ENCODE results near the gene COASY.
A peak's percentile ranks its signal among the peaks of the same experiment; 100 is the strongest.
"Not testable (repeated sequence)": the region's sequence is repeated elsewhere in the genome, so short reads cannot be mapped to it uniquely, and the experiment has no call there.

The COASY gene

DNA sequence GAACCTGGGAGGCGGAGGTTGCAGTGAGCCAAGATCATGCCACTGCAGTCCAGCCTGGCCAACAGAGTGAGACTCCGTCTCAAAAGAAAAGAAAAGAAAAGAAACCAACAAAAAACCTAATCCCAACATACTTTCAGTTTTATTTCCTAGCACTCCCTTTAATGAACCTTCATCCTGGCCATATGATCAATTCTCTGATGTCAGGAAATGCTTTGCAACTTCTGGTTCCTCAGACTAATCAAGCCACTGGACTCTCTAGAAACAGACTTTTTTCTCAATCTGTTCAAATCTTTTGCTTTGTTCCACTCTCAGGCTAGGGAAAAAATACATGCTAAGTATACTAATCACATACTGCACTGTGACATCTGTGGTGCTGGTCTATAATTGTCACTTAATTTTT, 28.9 kb downstream of the COASY start:
- H3K27me3 ChIP-seq (ENCODE audit: control insufficient read depth, insufficient read depth, low read length, poor library complexity, severe bottlenecking), result no peaks in the 10 kb centered on the region
- 94 to 100% methylated on average over 2 of the region's 2 CpGs for WGBS, 2 experiments
- no peaks in the 10 kb centered on the region for H3K4me1 ChIP-seq (ENCODE audit: control insufficient read depth, insufficient read depth, low read length)
- H3K9me3 ChIP-seq (ENCODE audit: control insufficient read depth, low read length), result no peaks in the 10 kb centered on the region
- H3K36me3 ChIP-seq (ENCODE audit: control insufficient read depth, insufficient read depth, low read length), result peaks cover 12% of the 10 kb centered on the region
- H3K27ac ChIP-seq (ENCODE audit: insufficient read depth, low read depth, low read length, poor library complexity, severe bottlenecking), result no peak overlapping the region
- no peak overlapping the region for H3K4me3 ChIP-seq (ENCODE audit: insufficient read depth, low read depth, low read length)

DNA sequence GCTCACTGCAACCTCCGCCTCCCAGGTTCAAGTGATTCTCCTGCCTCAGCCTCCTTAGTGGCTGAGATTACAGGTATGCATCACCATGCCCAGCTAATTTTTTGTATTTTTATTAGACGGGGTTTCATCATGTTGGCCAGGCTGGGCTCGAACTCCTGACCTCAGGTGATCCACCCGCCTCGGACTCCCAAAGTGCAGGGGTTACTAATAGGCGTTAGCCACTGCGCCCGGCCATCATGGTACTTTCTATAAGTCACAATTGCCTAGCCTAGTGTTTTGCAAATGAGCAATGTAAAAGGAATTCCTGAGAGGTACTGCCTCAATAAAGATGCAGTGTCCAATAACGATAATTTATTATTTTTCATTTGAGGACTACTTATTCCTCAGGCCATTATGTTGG, 29.5 kb downstream of the COASY start:
- H3K36me3 ChIP-seq (ENCODE audit: control insufficient read depth, insufficient read depth, low read length), result peaks cover 7% of the 10 kb centered on the region
- no peaks in the 10 kb centered on the region for H3K4me1 ChIP-seq (ENCODE audit: control insufficient read depth, insufficient read depth, low read length)
- no peaks in the 10 kb centered on the region for H3K9me3 ChIP-seq (ENCODE audit: control insufficient read depth, low read length)
- no peak overlapping the region for H3K27ac ChIP-seq (ENCODE audit: insufficient read depth, low read depth, low read length, poor library complexity, severe bottlenecking)
- H3K4me3 ChIP-seq (ENCODE audit: insufficient read depth, low read depth, low read length), result no peak overlapping the region
- H3K27me3 ChIP-seq (ENCODE audit: control insufficient read depth, insufficient read depth, low read length, poor library complexity, severe bottlenecking), result no peaks in the 10 kb centered on the region
- WGBS, 2 experiments, result 93 to 95% methylated on average over 9 of the region's 9 CpGs

DNA sequence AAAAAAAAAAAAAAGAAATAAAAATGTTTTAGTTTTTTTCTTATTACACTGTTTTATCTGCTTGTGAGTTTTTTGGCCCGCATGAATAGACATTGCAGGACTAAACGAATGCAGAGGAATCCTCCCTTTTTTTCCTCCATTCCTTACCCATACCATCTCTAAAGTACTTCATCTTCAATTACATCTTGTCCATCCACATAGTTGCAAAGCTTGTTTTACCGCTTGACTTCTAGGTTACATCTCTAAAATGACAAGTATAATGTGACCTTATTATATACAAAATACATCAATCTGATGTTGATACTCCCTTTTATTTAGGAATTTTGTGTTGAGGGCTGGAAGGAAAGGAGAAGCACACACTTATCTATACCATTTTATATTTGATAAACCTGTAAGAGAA, 34.4 kb downstream of the COASY start:
- no peak overlapping the region for H3K4me3 ChIP-seq (ENCODE audit: insufficient read depth, low read depth, low read length)
- H3K36me3 ChIP-seq (ENCODE audit: control insufficient read depth, insufficient read depth, low read length), result no peaks in the 10 kb centered on the region
- no peaks in the 10 kb centered on the region for H3K4me1 ChIP-seq (ENCODE audit: control insufficient read depth, insufficient read depth, low read length)
- H3K9me3 ChIP-seq (ENCODE audit: control insufficient read depth, low read length), result no peaks in the 10 kb centered on the region
- WGBS, 2 experiments, result 90 to 98% methylated on average over 2 of the region's 3 CpGs
- no peaks in the 10 kb centered on the region for H3K27me3 ChIP-seq (ENCODE audit: control insufficient read depth, insufficient read depth, low read length, poor library complexity, severe bottlenecking)
- no peak overlapping the region for H3K27ac ChIP-seq (ENCODE audit: insufficient read depth, low read depth, low read length, poor library complexity, severe bottlenecking)

DNA sequence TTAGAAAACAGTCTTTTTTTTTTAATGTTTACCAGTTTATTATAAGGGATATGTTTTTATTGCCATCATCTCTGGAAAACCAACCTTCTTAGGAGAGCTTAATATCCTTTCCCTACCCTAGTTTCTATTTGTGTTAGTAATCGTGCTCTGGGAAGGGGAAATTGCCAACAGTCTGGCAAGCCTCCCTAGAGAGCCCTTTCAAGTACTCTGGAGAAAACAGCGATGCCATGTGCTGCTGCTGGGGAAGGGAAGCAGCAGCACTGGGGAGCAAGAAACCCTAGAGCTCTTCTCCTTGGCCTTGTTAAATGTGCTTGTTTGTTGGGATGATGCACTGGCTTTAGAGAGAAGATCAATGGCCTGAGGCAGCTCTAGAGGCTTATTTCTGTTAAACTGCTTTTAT, 37.0 kb downstream of the COASY start:
- Histone ChIP-seq H3K27ac (ENCODE audit: insufficient read depth, low read depth, low read length, poor library complexity, severe bottlenecking) (no peak overlapping the region), H3K27me3 (ENCODE audit: control insufficient read depth, insufficient read depth, low read length, poor library complexity, severe bottlenecking) (no peaks in the 10 kb centered on the region), H3K9me3 (ENCODE audit: control insufficient read depth, low read length) (no peaks in the 10 kb centered on the region), H3K36me3 (ENCODE audit: control insufficient read depth, insufficient read depth, low read length) (no peaks in the 10 kb centered on the region), H3K4me1 (ENCODE audit: control insufficient read depth, insufficient read depth, low read length) (no peaks in the 10 kb centered on the region), H3K4me3 (ENCODE audit: insufficient read depth, low read depth, low read length) (no peak overlapping the region)
- WGBS, 2 experiments, result 96 to 97% methylated on average over 2 of the region's 2 CpGs

DNA sequence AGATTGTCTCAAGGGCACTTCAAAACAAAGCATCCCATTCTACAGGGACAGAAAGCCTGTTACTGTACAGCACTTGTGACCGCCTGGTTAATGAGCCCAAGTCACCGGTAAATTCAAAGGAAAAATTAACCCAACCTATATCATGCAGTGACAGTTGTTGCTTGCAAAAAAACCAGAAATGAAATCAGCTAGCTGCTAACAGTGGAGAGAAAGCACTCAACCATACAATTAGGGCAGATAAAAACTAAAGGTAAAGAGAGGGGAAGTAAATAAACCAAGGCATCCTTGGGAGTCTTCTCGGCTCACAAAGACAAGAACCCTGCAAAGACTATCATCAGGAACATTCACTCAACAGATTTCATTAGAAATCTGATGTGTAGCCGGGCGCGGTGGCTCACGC, 41.4 kb downstream of the COASY start:
- Histone ChIP-seq H3K27ac (ENCODE audit: insufficient read depth, low read depth, low read length, poor library complexity, severe bottlenecking) (no peak overlapping the region), H3K27me3 (ENCODE audit: control insufficient read depth, insufficient read depth, low read length, poor library complexity, severe bottlenecking) (no peaks in the 10 kb centered on the region), H3K9me3 (ENCODE audit: control insufficient read depth, low read length) (no peaks in the 10 kb centered on the region), H3K4me3 (ENCODE audit: insufficient read depth, low read depth, low read length) (no peak overlapping the region), H3K4me1 (ENCODE audit: control insufficient read depth, insufficient read depth, low read length) (peaks cover 3% of the 10 kb centered on the region), H3K36me3 (ENCODE audit: control insufficient read depth, insufficient read depth, low read length) (no peaks in the 10 kb centered on the region)
- 90 to 96% methylated on average over 7 of the region's 7 CpGs for WGBS, 2 experiments

DNA sequence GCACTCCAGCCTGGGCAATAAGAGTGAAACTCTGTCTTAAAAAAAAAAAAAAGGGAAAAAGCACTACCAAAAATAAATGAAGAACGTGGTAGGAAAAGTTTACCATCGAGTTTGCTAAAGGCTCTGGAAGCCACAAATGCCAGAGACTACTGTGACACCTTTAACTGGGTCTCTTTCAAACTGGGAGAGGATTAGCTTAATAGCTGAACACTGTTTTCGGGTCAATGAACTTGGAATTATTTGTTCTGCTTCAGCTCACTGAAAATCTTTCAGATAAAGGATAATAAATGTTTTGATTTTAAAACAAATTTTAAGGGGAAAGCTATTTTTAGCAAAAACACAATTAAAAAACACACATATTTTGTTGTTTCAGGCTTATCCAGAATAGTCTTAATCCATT, 45.8 kb downstream of the COASY start:
- Histone ChIP-seq H3K9me3 (ENCODE audit: control insufficient read depth, low read length) (no peaks in the 10 kb centered on the region), H3K4me3 (ENCODE audit: insufficient read depth, low read depth, low read length) (peak overlapping the region; percentile 74), H3K27me3 (ENCODE audit: control insufficient read depth, insufficient read depth, low read length, poor library complexity, severe bottlenecking) (no peaks in the 10 kb centered on the region), H3K36me3 (ENCODE audit: control insufficient read depth, insufficient read depth, low read length) (peaks cover 11% of the 10 kb centered on the region), H3K27ac (ENCODE audit: insufficient read depth, low read depth, low read length, poor library complexity, severe bottlenecking) (no peak overlapping the region), H3K4me1 (ENCODE audit: control insufficient read depth, insufficient read depth, low read length) (peaks cover 4% of the 10 kb centered on the region)
- 87 to 93% methylated on average over 3 of the region's 3 CpGs for WGBS, 2 experiments

DNA sequence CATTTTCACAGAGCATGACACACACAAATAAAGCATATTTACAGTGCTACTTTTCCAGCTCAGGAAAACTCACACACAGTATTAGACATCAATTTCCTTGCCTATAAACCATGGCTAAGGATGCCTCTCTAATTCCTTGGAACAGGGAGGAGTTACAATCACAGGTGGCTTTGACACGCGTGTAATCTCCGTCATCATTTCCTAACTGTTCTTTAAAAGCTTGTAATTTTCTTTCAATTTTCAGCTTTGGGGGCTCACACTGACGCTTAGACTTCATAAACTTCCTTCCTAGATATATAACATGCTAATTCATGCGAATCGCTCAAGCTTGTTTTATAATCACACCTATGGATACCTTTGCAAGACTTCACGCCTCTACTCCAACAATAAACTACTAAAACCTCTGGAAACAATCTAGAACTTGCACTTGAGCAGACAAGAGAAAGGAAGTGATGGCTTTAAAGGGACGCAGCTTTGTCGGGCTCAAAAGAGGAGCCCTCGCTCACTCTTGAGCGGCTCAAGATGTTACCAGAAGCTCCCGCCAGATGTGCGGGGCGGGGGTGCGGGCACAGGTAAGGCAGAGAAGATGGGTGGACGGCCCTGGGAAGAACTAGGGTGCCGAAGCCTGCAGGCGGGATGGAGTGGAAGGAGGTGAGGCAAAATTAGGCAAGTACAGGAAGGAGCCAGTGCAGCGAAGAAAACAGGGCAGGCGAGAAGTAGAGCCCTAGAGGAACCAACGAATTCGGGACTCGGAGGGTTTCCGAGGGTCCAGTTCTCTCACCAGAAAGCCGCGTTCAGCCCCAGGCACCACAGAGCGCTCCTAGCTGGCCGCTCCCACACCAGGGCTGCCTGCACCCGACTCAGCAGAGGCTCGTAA, 46.6 kb downstream of the COASY start:
- Histone ChIP-seq H3K9me3 (ENCODE audit: control insufficient read depth, low read length) (no peaks in the 10 kb centered on the region), H3K4me1 (ENCODE audit: control insufficient read depth, insufficient read depth, low read length) (peaks cover 4% of the 10 kb centered on the region), H3K36me3 (ENCODE audit: control insufficient read depth, insufficient read depth, low read length) (peaks cover 16% of the 10 kb centered on the region), H3K4me3 (ENCODE audit: insufficient read depth, low read depth, low read length) (peak overlapping the region; percentile 74), H3K27ac (ENCODE audit: insufficient read depth, low read depth, low read length, poor library complexity, severe bottlenecking) (no peak overlapping the region), H3K27me3 (ENCODE audit: control insufficient read depth, insufficient read depth, low read length, poor library complexity, severe bottlenecking) (no peaks in the 10 kb centered on the region)
- 2 to 3% methylated on average over 30 of the region's 30 CpGs for WGBS, 2 experiments

DNA sequence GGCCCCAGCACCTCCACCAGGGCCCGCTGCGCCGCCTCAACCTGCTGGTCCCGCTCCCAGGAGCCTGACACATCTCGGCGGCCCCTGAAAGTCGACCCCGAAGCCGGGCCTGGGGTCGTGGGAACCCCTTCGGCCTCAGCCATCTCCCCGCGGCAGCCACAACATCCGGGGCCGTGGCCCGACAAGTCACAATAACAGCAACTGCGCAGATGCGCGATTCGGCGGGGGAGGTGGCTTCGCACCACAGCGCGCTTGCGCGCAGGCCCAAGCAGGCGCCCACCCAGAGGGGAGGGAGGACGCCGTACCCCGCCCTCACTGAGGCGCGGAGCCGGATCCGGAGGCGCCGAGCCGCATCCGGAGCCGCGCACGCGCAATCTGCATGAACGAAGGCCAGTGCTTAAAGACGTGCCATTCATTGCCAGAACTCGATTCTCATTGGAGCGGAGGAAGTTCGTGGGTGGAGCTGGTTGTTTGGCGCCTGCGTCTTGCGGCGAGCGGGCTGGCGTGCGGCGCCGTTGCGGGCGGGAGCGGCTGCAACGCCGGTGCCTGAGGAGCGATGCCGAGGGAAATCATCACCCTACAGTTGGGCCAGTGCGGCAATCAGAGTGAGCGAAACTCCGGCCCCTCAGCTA, 47.4 kb downstream of the COASY start, which contains the start of the genes RETREG3 and TUBG1:
Gene RETREG3, minus strand, starts transcription at position 193 of the 632 bp plus-strand sequence. Its CDS starts 50 bp downstream, at position 143.
Gene TUBG1, plus strand, starts transcription at position 502 of the 632 bp plus-strand sequence. Its CDS starts 55 bp downstream, at position 557.
- no peaks in the 10 kb centered on the region for H3K9me3 ChIP-seq (ENCODE audit: control insufficient read depth, low read length)
- peaks cover 4% of the 10 kb centered on the region for H3K4me1 ChIP-seq (ENCODE audit: control insufficient read depth, insufficient read depth, low read length)
- peak within 1 kb of the TSS; percentile 64 for H3K27ac ChIP-seq (ENCODE audit: insufficient read depth, low read depth, low read length, poor library complexity, severe bottlenecking)
- H3K36me3 ChIP-seq (ENCODE audit: control insufficient read depth, insufficient read depth, low read length), result peaks cover 22% of the 10 kb centered on the region
- 0% methylated on average over 66 of the region's 66 CpGs for WGBS, 2 experiments
- H3K27me3 ChIP-seq (ENCODE audit: control insufficient read depth, insufficient read depth, low read length, poor library complexity, severe bottlenecking), result no peaks in the 10 kb centered on the region
- H3K4me3 ChIP-seq (ENCODE audit: insufficient read depth, low read depth, low read length), result peak within 1 kb of the TSS; percentile 91

DNA sequence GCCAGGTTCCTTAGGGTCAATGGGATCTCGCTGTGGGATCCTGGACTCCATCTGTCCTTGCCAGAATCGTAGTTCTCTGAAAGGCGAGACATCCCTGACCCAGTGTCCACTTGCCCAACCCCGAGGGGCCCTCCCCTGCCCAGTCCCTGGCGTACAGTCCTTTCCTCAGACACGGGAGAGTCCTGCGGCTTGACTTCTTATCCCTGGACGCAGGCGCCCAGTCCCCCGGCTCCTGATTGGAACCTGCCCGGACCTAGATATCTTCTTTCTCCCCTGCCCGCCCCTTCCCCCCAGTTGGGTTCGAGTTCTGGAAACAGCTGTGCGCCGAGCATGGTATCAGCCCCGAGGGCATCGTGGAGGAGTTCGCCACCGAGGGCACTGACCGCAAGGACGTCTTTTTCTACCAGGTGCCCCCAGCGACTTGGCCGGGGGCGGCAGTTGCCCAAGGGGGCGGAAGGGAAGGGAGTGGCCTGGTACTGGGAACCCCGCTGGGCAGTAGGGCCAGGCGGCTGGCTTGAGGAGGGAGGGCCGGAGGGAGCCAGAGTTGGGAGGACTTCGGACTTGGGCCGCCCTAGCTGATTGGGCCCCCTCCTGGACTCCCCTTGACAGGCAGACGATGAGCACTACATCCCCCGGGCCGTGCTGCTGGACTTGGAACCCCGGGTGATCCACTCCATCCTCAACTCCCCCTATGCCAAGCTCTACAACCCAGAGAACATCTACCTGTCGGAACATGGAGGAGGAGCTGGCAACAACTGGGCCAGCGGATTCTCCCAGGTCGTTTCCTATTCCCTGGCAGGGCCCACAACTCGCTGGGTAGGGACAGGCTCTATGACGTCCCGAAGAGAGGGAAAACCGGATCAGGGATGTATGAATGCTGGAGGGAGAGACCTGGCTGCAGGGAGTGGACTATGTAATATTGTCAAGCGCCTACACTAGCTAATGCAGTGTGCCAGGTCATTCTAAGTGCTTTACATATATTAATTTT, 48.2 kb downstream of the COASY start:
- H3K27me3 ChIP-seq (ENCODE audit: control insufficient read depth, insufficient read depth, low read length, poor library complexity, severe bottlenecking); H3K4me1 ChIP-seq (ENCODE audit: control insufficient read depth, insufficient read depth, low read length); H3K9me3 ChIP-seq (ENCODE audit: control insufficient read depth, low read length): not testable (repeated sequence)
- peak overlapping the region; percentile 91 for H3K4me3 ChIP-seq (ENCODE audit: insufficient read depth, low read depth, low read length)
- H3K36me3 ChIP-seq (ENCODE audit: control insufficient read depth, insufficient read depth, low read length), result peaks cover 30% of the 10 kb centered on the region
- 13 to 14% methylated on average over 33 to 34 of the region's 42 CpGs for WGBS, 2 experiments
- H3K27ac ChIP-seq (ENCODE audit: insufficient read depth, low read depth, low read length, poor library complexity, severe bottlenecking), result peak overlapping the region; percentile 64
